Type B pancreatic cell (in vitro differentiated cells): ENCODE measurements around the gene IFFO2. TPM values are rescaled to one million over a fixed set of nuclear protein-coding genes. Genes with fewer than 3 reads are reported as not detected.

ENCODE experiments used
- DNase-seq: peaks from one replicate; pipeline ENCODE4 v3.0.0; 2021; ENCODE audit warnings: mixed read lengths; ENCODE audit not compliant: unreplicated experiment; ENCODE audit errors: extremely low spot score
- H3K27ac Mint-ChIP-seq: 2 replicates; pipeline ENCODE4 v1.8.0; 2021; ENCODE audit warnings: mild to moderate bottlenecking, mixed read lengths
- H3K27me3 Mint-ChIP-seq: 2 replicates; pipeline ENCODE4 v1.8.0; 2021; ENCODE audit warnings: mixed read lengths
- H3K36me3 Mint-ChIP-seq: 2 replicates; pipeline ENCODE4 v1.8.0; 2021; ENCODE audit warnings: mixed read lengths
- H3K4me1 Mint-ChIP-seq: one replicate; pipeline ENCODE4 v1.8.0; 2021; ENCODE audit warnings: mixed read lengths; ENCODE audit not compliant: unreplicated experiment
- H3K4me3 Mint-ChIP-seq: 2 replicates; pipeline ENCODE4 v1.8.0; 2021; ENCODE audit warnings: mild to moderate bottlenecking, mixed read lengths
- H3K9me3 Mint-ChIP-seq: 2 replicates; pipeline ENCODE4 v1.8.0; 2021; ENCODE audit warnings: mixed read lengths
- CTCF ChIP-seq: fragments of 200-600 bp; sonication (generic); conservative IDR thresholded peaks from 2 replicates; pipeline ENCODE4 v1.5.0; 2021; ENCODE audit warnings: antibody characterized with exemption, mild to moderate bottlenecking
- total RNA-seq: library from RNA; stranded (reverse); gene quantifications from 2 replicates; pipeline ENCODE4 v1.2.1, GENCODE V29; 2021; ENCODE audit warnings: low replicate concordance

The IFFO2 gene
- total RNA-seq, 1 donor from 2014 or later, result 11.3 TPM

- Mint-ChIP-seq H3K27ac (no peak overlapping the region), H3K4me3 (no peak overlapping the region), H3K36me3 (no peaks in the 10 kb centered on the region), H3K4me1 (peaks cover 34% of the 10 kb centered on the region), H3K27me3 (peaks cover 2% of the 10 kb centered on the region), H3K9me3 (no peaks in the 10 kb centered on the region)
- TF ChIP-seq CTCF, result no peak
- DNase-seq, result no peak
Measured at GRCh38 chr1:18937539-18937938, 18.9 kb downstream of the IFFO2 start.

- no peak for TF ChIP-seq CTCF
- H3K4me3 Mint-ChIP-seq, result no peak overlapping the region
- no peaks in the 10 kb centered on the region for H3K36me3 Mint-ChIP-seq
- DNase-seq, result no peak
- no peaks in the 10 kb centered on the region for H3K9me3 Mint-ChIP-seq
- no peak overlapping the region for H3K27ac Mint-ChIP-seq
- H3K27me3 Mint-ChIP-seq, result peaks cover 3% of the 10 kb centered on the region
- peaks cover 29% of the 10 kb centered on the region for H3K4me1 Mint-ChIP-seq
Measured at GRCh38 chr1:18936814-18937481, 19.5 kb downstream of the IFFO2 start.

- H3K9me3 Mint-ChIP-seq, result no peaks in the 10 kb centered on the region
- no peak for TF ChIP-seq CTCF
- no peak for DNase-seq
- peaks cover 27% of the 10 kb centered on the region for H3K4me1 Mint-ChIP-seq
- H3K27ac Mint-ChIP-seq, result no peak overlapping the region
- H3K36me3 Mint-ChIP-seq, result no peaks in the 10 kb centered on the region
- H3K27me3 Mint-ChIP-seq, result peaks cover 3% of the 10 kb centered on the region
- no peak overlapping the region for H3K4me3 Mint-ChIP-seq
Measured at GRCh38 chr1:18936471-18936813, 20.0 kb downstream of the IFFO2 start.

GRCh38 chr1:18934205-18935000, 22.1 kb downstream of the IFFO2 start:
- Mint-ChIP-seq H3K27ac (no peak overlapping the region), H3K4me1 (peaks cover 13% of the 10 kb centered on the region), H3K27me3 (peaks cover 3% of the 10 kb centered on the region), H3K36me3 (no peaks in the 10 kb centered on the region), H3K4me3 (no peak overlapping the region), H3K9me3 (no peaks in the 10 kb centered on the region)
- no peak for DNase-seq
- no peak for TF ChIP-seq CTCF

- Mint-ChIP-seq H3K9me3 (no peaks in the 10 kb centered on the region), H3K4me3 (no peak overlapping the region), H3K36me3 (no peaks in the 10 kb centered on the region), H3K4me1 (peaks cover 14% of the 10 kb centered on the region), H3K27me3 (peaks cover 3% of the 10 kb centered on the region), H3K27ac (no peak overlapping the region)
- TF ChIP-seq CTCF, result no peak
- no peak for DNase-seq
Measured at GRCh38 chr1:18932879-18933278, 23.6 kb downstream of the IFFO2 start.
